ENCODE data around the gene ITGAD.

The ITGAD gene

GRCh38 chr16:31371619-31372484 is 21.3 kb upstream of the ITGAD start:
- no peaks in the 10 kb centered on the region for H3K27me3 ChIP-seq (ENCODE audit: control insufficient read depth, insufficient read depth, low read length)
- no peak overlapping the region for H3K4me3 ChIP-seq (ENCODE audit: low read length)
- no peak overlapping the region for H3K9ac ChIP-seq (ENCODE audit: low read length)
- no peaks in the 10 kb centered on the region for H3K4me1 ChIP-seq (ENCODE audit: control insufficient read depth, insufficient read depth, low read length)
- H3K36me3 ChIP-seq (ENCODE audit: control insufficient read depth, insufficient read depth, low read length): no peaks in the 10 kb centered on the region
- no peaks in the 10 kb centered on the region for H3K9me3 ChIP-seq (ENCODE audit: control insufficient read depth, low read length)

- no peaks in the 10 kb centered on the region for H3K9me3 ChIP-seq (ENCODE audit: control insufficient read depth, low read length)
- no peaks in the 10 kb centered on the region for H3K27me3 ChIP-seq (ENCODE audit: control insufficient read depth, insufficient read depth, low read length)
- H3K4me3 ChIP-seq (ENCODE audit: low read length): no peak overlapping the region
- no peaks in the 10 kb centered on the region for H3K36me3 ChIP-seq (ENCODE audit: control insufficient read depth, insufficient read depth, low read length)
- H3K4me1 ChIP-seq (ENCODE audit: control insufficient read depth, insufficient read depth, low read length): no peaks in the 10 kb centered on the region
- no peak overlapping the region for H3K9ac ChIP-seq (ENCODE audit: low read length)
Measured at GRCh38 chr16:31373235-31373634, 19.9 kb upstream of the ITGAD start.

GRCh38 chr16:31375231-31375630 is 17.9 kb upstream of the ITGAD start:
- Histone ChIP-seq H3K36me3 (ENCODE audit: control insufficient read depth, insufficient read depth, low read length) (no peaks in the 10 kb centered on the region), H3K9me3 (ENCODE audit: control insufficient read depth, low read length) (no peaks in the 10 kb centered on the region), H3K9ac (ENCODE audit: low read length) (no peak overlapping the region), H3K27me3 (ENCODE audit: control insufficient read depth, insufficient read depth, low read length) (no peaks in the 10 kb centered on the region), H3K4me3 (ENCODE audit: low read length) (no peak overlapping the region), H3K4me1 (ENCODE audit: control insufficient read depth, insufficient read depth, low read length) (no peaks in the 10 kb centered on the region)

GRCh38 chr16:31376705-31377104 is 16.4 kb upstream of the ITGAD start:
- Histone ChIP-seq H3K36me3 (ENCODE audit: control insufficient read depth, insufficient read depth, low read length) (no peaks in the 10 kb centered on the region), H3K27me3 (ENCODE audit: control insufficient read depth, insufficient read depth, low read length) (no peaks in the 10 kb centered on the region), H3K9ac (ENCODE audit: low read length) (no peak overlapping the region), H3K4me1 (ENCODE audit: control insufficient read depth, insufficient read depth, low read length) (no peaks in the 10 kb centered on the region), H3K9me3 (ENCODE audit: control insufficient read depth, low read length) (no peaks in the 10 kb centered on the region), H3K4me3 (ENCODE audit: low read length) (no peak overlapping the region)

GRCh38 chr16:31377210-31377903 is 15.8 kb upstream of the ITGAD start:
- no peaks in the 10 kb centered on the region for H3K36me3 ChIP-seq (ENCODE audit: control insufficient read depth, insufficient read depth, low read length)
- no peaks in the 10 kb centered on the region for H3K27me3 ChIP-seq (ENCODE audit: control insufficient read depth, insufficient read depth, low read length)
- no peak overlapping the region for H3K4me3 ChIP-seq (ENCODE audit: low read length)
- no peaks in the 10 kb centered on the region for H3K4me1 ChIP-seq (ENCODE audit: control insufficient read depth, insufficient read depth, low read length)
- no peak overlapping the region for H3K9ac ChIP-seq (ENCODE audit: low read length)
- H3K9me3 ChIP-seq (ENCODE audit: control insufficient read depth, low read length): no peaks in the 10 kb centered on the region

GRCh38 chr16:31380201-31380600 is 12.9 kb upstream of the ITGAD start:
- Histone ChIP-seq H3K36me3 (ENCODE audit: control insufficient read depth, insufficient read depth, low read length) (no peaks in the 10 kb centered on the region), H3K9ac (ENCODE audit: low read length) (no peak overlapping the region), H3K4me3 (ENCODE audit: low read length) (no peak overlapping the region), H3K9me3 (ENCODE audit: control insufficient read depth, low read length) (no peaks in the 10 kb centered on the region), H3K27me3 (ENCODE audit: control insufficient read depth, insufficient read depth, low read length) (no peaks in the 10 kb centered on the region), H3K4me1 (ENCODE audit: control insufficient read depth, insufficient read depth, low read length) (no peaks in the 10 kb centered on the region)

- H3K9me3 ChIP-seq (ENCODE audit: control insufficient read depth, low read length): no peaks in the 10 kb centered on the region
- H3K4me1 ChIP-seq (ENCODE audit: control insufficient read depth, insufficient read depth, low read length): no peaks in the 10 kb centered on the region
- no peak overlapping the region for H3K9ac ChIP-seq (ENCODE audit: low read length)
- no peak overlapping the region for H3K4me3 ChIP-seq (ENCODE audit: low read length)
- no peaks in the 10 kb centered on the region for H3K27me3 ChIP-seq (ENCODE audit: control insufficient read depth, insufficient read depth, low read length)
- H3K36me3 ChIP-seq (ENCODE audit: control insufficient read depth, insufficient read depth, low read length): no peaks in the 10 kb centered on the region
Measured at GRCh38 chr16:31382485-31383161, 10.5 kb upstream of the ITGAD start.

- Histone ChIP-seq H3K4me3 (ENCODE audit: low read length) (no peak overlapping the region), H3K4me1 (ENCODE audit: control insufficient read depth, insufficient read depth, low read length) (no peaks in the 10 kb centered on the region), H3K9ac (ENCODE audit: low read length) (no peak overlapping the region), H3K27me3 (ENCODE audit: control insufficient read depth, insufficient read depth, low read length) (no peaks in the 10 kb centered on the region), H3K9me3 (ENCODE audit: control insufficient read depth, low read length) (no peaks in the 10 kb centered on the region), H3K36me3 (ENCODE audit: control insufficient read depth, insufficient read depth, low read length) (no peaks in the 10 kb centered on the region)
Measured at GRCh38 chr16:31385680-31386079, 7.5 kb upstream of the ITGAD start.

- Histone ChIP-seq H3K4me3 (ENCODE audit: low read length) (no peak overlapping the region), H3K9me3 (ENCODE audit: control insufficient read depth, low read length) (no peaks in the 10 kb centered on the region), H3K9ac (ENCODE audit: low read length) (no peak overlapping the region), H3K36me3 (ENCODE audit: control insufficient read depth, insufficient read depth, low read length) (no peaks in the 10 kb centered on the region), H3K27me3 (ENCODE audit: control insufficient read depth, insufficient read depth, low read length) (no peaks in the 10 kb centered on the region), H3K4me1 (ENCODE audit: control insufficient read depth, insufficient read depth, low read length) (no peaks in the 10 kb centered on the region)
Measured at GRCh38 chr16:31386157-31386984, 6.8 kb upstream of the ITGAD start.

GRCh38 chr16:31388535-31388934 is 4.6 kb upstream of the ITGAD start:
- Histone ChIP-seq H3K4me1 (ENCODE audit: control insufficient read depth, insufficient read depth, low read length) (no peaks in the 10 kb centered on the region), H3K27me3 (ENCODE audit: control insufficient read depth, insufficient read depth, low read length) (no peaks in the 10 kb centered on the region), H3K9me3 (ENCODE audit: control insufficient read depth, low read length) (no peaks in the 10 kb centered on the region), H3K9ac (ENCODE audit: low read length) (no peak overlapping the region), H3K4me3 (ENCODE audit: low read length) (no peak overlapping the region), H3K36me3 (ENCODE audit: control insufficient read depth, insufficient read depth, low read length) (no peaks in the 10 kb centered on the region)

- Histone ChIP-seq H3K27me3 (ENCODE audit: control insufficient read depth, insufficient read depth, low read length) (no peaks in the 10 kb centered on the region), H3K9ac (ENCODE audit: low read length) (no peak overlapping the region), H3K36me3 (ENCODE audit: control insufficient read depth, insufficient read depth, low read length) (no peaks in the 10 kb centered on the region), H3K4me3 (ENCODE audit: low read length) (no peak overlapping the region), H3K9me3 (ENCODE audit: control insufficient read depth, low read length) (no peaks in the 10 kb centered on the region), H3K4me1 (ENCODE audit: control insufficient read depth, insufficient read depth, low read length) (no peaks in the 10 kb centered on the region)
Measured at GRCh38 chr16:31390504-31391041, 2.6 kb upstream of the ITGAD start.
